HG03280 (cell line): ENCODE measurements around the gene CALY.
A peak's percentile ranks its signal among the peaks of the same experiment; 100 is the strongest.

Experiments used
- ATAC-seq: cut with Tn5 transposase; IDR thresholded peaks from one replicate; pipeline ENCODE4 v1.9.1; 2021; ENCODE audit warnings: mild to moderate bottlenecking, moderate library complexity; ENCODE audit not compliant: unreplicated experiment

Gene CALY

DNA sequence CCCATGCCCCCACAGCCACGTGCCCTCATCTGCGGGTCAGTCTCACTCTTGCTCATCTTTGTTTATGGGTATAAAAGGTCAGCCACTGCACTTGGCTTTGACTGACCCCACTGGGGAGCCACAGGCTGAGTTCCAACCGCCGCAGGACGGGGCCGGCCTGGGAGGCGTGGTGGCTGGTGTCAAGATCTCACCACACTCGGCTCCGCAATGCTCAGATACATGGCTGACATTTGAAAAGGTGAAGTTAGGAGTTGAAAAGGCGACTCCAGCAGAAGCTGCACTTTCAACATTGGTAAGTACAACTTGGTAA is 42.9 kb downstream of the CALY start:
- no peak for ATAC-seq

DNA sequence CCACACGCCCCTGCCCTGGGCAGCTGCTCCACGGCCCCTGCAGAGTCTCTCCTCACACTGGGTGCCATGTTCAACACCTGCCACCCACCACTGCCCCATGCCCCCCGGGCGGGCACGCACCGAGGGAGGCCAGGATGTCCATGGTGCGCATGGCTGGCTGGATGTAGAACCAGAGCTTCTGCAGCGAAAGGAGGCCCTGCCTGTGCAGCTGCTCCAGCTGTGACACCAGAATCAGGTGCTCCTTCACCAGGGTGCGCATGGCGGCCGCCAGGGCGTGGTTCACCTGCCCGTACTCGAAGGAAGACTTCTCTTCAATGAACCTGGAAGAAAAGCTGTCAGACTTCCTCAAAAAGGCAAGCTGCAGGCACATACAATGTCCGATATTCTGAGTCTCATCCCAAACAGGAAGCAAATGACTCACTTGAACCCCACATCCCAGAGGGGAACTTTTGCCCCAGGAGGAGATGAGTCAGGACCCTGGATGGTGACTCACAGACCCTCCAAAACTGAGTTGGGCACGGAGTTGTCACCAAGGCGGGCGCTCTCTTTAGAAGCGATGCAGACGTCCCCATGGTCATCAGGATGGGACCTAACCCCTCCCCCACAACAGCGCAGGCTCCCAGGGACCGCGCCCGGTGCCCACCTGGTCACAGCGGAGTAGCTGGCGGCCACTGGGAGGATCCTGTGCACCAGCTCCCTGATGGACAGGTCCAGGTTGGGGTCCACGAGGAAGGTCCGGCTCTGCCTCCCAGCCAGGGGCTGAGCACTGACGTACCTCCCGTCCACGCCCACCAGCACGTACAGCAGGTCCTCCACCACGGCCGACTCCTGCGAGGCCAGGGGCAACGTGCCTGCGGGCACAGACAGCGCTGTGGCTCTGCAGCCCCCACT is 43.5 kb downstream of the CALY start:
- ATAC-seq: no peak

DNA sequence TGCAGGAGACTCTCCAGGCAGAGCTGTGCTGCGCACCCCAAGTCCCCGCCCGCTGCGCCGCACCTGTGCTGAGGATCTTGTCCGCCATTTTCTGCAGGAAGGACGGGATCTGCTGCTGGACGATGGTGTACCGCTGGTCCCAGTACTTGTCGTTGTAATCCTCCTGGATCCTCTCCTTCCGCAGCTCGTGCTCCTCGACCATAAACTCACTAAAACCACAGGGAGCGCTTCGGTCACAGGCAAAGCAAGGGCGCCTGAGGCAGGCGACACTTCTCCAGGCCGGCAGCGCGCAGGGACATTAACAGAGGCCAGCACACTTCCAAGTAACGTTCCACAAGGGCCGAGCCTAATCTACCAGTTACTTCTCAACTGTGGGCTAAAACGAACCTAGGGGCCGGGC is 46.9 kb downstream of the CALY start:
- no peak for ATAC-seq

DNA sequence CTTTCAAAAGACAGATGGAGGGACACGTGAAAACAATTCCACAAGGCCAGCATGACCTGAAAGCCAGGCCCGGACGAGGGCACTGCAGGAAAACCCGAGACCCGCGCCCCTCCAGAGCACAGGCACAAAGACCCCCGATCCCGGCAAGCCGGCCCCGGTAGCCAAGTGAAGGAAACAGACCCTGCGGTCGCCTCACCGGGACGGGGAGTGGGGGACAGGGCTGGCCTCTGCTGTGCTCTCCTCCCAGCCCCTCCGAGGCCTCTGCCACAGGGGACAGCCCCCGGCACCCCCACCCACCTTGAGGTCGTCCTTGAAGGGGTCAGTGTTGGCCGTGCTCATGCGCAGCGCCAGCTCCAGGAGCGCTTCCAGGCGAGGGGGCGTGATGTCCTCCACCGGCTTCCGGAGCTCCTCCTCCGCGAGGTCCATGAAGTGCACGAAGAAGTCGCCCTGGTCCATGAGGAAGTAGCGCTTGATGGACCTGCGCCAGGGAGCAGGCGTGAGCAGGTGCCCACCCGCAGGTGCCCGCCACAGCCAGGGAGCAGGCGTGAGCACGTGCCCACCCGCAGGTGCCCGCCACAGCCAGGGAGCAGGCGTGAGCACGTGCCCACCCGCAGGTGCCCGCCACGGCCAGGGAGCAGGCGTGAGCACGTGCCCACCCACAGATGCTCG is 48.7 kb downstream of the CALY start:
- ATAC-seq: no peak

DNA sequence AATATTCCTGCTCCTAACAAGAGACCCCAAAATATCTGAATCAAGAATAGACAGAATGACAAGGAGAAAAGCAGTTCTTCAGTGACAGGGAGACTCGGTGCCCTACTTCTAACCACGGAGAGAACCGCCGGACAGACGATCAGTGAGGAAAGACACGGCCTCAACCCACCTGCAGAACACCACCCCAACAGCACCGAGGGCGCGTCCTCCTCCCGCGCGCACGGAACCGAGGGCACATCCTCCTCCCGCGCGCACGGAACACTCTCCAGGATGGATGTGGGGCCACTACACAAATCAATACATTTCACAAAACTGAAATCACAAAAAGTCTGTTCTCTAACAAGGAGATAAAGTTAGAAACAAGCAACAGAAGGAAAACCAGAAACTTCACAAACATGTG is 50.3 kb downstream of the CALY start:
- ATAC-seq: no peak

DNA sequence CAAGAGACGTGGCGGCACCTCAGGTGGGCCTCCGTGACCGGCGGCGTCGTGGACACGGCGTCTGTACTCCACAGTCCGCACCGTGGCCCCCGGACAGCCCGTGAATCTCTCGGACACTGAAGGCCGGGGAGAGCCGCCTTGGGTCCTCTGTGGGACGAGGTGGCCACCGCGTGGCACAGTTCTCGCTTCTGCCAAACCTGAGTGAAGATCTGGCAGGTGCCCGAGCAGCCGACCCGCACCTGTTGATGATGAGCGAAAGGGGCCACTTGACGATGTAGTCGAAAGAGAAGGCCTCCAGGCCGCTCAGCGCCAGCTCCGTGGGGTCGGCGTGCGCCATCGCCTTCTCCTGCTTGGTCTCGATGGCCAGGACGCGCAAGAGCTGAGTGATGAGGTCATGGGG is 51.5 kb downstream of the CALY start:
- ATAC-seq: no peak

DNA sequence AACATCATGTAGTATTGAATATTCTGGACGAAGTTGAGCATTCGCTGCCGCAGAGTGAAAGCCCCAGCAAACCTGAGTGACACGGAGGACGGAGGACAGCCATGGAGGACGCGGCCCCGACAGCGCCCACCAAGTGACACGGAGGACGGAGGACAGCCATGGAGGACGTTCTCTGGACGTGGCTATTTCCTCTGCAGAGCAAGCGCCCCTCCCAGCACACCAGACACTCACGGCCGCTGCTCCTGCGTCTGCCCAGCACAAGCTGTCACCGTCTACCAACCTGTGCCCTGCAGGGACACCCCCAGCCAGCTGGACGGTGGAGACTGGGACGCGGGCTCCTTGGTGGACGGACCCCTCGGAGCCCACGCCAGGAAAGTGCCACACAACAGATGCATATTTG is 52.8 kb downstream of the CALY start:
- ATAC-seq: no peak

DNA sequence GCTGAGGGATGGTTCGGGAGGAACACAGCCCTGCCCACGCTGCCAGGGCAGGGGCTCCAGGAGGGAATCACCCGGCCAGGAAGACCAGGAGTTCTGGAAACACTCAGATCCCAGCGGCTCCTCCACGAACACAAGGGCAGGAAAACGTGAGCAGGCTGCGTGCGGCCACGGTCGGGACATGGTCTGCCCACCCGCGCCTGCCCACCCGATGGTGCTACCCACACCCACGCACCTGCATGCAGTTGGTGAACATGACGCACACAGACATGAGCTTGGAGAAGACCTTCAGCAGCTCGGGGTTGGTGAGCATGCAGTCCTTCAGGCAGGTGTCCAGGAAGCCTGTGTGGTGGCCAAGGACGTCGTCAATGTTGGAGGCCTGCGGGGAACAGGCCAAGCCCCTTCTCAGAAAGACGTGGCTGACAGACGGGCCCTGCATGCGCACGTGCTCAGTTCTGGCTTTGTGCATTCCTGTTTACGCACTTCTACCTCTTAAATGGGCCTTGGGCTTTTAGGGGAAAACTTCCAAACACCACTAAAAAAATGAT is 53.8 kb downstream of the CALY start:
- no peak for ATAC-seq

DNA sequence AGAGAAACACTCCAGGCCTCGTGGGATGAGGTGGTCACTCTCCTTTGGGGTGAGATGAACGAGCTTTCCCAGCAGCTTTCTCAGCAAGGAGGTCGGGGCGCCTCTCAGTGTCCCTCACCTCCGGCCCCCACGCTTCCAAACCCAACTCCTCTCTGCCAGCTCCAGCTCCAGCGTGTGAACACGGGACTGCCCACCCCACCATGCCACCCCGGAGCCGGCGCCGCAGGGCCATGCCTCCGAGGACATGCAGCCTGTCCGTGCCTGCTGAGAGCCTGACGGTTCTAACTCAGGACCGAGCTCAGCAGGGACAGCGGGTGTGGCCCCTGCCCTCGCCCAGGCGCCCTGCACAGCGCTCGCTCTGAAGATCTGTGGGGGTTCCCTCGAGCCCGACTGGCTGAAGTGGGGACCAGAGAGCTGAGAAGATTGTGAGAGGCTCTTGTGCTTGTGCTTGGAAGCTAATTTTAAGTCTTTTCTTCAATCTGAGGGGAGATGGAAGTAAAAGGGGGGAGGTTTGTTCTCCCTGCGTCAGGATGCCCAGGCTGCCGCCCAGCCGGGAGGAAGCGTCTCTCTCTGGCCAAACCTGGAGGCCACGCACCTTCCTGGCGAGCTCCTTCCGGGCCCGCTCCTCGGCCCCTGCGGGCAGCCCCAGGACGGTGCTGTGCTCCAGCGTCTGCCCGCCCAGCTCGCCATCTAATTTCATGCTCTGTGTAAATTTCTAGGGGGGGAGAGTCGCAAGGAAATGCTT is 54.9 kb downstream of the CALY start:
- no peak for ATAC-seq

DNA sequence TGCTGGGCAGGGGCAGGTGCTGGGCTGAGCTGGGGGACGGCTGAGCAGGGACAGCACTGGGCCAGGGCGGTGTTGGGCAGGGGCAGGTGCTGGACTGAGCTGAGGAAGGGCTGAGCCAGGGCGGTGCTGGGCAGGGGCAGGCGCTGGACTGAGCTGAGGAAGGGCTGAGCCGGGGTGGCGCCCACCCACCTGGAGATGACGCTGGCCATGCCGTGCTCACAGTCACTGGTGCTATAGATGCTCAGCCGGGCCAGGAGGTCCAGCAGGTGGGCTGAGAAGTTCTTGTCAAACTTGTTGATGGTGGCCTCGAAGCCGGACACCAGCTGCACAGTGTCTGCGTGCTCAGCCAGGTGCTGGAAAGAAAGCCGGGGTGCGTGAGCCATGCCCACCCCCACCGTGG is 55.6 kb downstream of the CALY start:
- no peak for ATAC-seq

DNA sequence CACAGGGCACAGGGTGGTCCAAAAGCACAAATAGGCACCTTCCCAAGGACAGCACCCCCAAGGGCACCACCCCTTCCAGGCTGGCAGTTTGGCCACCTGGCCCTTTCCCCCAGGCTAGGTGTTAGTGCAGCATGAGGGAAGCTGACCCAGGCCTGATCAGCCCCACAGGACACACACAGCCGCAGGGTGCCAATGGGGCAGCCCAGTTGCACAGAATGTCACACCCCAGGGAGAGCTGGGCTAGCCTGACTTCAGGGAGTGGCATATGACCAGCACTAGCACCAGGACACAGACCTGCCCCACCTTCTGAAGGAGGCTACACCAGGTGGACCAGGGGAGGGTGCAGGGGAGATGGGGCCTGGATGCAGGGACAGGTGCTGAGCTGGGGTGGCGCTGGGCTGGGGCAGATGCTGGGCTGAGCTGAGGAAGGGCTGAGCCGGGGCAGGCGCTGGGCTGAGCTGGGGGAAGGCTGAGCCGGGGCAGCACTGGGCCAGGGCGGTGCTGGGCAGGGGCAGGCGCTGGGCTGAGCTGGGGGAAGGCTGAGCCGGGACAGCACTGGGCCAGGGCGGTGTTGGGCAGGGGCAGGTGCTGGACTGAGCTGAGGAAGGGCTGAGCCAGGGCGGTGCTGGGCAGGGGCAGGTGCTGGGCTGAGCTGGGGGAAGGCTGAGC is 56.2 kb downstream of the CALY start:
- no peak for ATAC-seq

DNA sequence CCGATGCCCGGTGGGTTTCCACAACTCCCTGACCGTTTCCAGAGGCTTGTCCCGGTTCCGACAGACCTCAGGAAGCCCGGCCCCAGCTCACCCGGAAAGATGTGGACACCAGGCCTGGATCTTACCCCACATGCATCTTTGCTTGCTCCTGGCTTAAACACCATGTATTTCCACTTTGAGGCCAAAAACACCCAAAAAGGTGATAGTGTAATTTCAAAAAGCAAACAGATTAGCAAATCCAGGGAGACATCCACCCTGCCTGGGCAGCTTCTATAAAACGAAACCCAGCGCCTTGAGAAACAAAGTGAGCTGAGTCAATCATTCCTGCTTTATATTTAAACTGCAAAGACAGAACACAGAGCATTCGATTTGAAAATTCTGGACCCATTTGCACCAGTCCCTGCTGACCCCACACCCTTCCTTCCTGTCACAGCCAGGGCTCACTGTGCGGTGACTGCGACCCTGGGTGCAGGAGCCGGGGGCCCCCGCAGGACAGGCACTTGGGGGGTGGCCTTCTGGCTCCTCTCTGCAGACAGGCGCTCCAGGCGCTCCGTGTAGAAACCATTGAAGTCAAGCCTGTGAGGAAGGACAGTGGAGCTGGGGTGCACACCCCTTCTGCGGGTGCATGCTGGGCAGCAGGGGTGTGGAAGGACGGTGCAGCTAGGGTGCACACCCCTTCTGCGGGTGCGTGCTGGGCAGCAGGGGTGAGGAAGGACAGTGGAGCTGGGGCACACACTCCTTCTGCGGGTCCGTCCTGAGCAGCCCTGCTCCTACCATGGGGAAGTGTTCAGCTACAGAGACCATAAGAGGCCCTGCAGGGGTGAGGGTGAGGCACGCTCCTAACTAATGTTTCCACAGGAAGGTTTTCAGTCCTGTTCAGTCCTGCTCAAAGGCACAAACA is 57.1 kb downstream of the CALY start:
- ATAC-seq: no peak

DNA sequence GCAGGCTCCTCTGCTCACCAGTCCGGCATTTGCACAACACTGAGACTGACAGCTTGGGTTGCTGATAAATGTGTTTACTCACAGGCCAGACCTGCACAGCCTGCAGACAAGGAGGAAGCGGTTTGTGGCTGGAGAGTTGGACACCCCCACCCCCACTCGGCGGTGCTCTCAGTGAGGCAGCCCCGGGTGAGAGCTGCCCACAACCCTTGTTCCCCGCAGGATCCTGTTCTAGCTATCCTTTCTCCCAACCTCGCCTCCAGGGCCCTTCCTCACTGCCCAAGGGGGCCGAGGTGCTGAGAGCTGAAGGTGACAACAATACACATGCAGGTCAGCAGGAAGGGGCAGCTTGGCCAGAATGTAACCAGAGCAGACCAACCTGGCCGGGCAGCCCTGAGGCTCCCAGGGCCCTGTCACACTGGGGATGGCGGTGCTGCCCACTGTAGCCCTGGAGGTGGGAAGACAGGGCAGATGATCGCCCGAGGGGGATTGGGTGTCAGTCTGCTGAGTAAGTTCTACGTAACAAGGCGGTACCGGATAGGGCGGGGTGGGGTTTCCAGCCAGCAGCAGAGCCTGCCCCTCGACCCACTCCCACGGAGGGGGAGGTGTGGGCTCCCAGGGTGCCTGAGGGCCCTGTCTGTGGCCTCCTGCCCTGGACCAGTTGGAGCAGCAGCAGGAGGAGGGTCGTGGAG is 58.0 kb downstream of the CALY start:
- peak; percentile 37 for ATAC-seq

DNA sequence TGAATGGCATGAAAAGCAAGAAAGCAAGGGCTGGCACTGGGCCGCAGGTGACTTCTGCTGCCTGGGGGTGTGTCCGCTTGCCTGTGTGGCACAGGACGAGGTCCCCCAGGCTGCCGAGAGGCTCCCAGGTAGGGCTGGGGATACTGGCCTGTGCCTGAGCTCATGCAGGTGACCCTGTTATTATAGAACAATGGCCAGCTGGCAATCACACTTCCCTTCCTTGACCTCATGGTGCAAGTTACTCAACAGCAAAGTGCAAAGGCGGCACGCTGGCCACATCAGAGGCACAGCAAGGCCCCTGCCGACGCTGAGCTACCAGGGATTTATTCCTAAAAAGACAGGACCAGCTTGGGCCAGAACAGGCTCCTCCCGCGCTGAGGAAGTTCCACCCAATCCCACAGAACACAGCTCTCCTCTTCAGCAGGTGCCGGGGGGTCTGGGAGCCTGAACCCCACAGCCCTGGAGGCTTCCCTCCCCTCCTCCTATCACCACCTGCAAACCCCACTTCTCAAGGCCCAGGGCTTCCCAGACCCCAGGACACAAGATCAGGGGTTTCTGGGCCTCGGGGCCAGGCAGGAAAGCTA is 58.6 kb downstream of the CALY start:
- no peak for ATAC-seq

DNA sequence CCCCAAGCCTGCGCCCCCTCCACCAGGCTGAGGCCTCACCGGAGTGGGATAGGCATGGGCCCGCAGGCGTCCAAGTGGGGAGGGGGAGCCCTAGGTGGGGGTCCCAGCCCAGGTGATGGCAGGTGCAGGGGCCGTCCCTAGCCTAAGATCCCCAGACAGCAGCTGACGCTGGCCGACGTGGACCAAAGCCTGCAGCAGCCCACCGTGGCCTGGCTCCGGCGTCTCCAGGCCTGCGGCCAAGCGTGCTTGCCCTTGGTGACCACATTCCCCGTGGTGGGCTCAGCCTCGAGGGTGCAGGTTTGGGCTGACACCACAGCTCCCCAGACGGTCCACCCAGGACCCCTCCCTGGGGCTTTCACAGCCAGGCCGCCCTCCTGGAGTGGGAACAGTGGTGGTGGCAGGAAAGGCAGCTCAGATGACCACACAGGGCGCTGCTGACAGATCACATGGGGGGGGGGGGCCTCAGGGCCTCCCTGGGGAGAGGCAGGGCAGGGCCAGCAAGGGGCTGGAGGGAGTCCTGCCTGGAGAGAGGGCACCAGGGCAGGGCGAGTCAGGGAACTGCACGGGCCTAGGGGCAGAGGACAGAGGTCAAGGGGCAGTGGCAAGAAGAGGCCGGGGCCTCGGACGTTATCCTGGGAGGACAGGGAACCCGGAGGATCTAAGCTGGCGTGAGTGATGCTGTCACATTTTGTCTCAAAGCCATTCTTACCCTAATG is 59.3 kb downstream of the CALY start:
- no peak for ATAC-seq

DNA sequence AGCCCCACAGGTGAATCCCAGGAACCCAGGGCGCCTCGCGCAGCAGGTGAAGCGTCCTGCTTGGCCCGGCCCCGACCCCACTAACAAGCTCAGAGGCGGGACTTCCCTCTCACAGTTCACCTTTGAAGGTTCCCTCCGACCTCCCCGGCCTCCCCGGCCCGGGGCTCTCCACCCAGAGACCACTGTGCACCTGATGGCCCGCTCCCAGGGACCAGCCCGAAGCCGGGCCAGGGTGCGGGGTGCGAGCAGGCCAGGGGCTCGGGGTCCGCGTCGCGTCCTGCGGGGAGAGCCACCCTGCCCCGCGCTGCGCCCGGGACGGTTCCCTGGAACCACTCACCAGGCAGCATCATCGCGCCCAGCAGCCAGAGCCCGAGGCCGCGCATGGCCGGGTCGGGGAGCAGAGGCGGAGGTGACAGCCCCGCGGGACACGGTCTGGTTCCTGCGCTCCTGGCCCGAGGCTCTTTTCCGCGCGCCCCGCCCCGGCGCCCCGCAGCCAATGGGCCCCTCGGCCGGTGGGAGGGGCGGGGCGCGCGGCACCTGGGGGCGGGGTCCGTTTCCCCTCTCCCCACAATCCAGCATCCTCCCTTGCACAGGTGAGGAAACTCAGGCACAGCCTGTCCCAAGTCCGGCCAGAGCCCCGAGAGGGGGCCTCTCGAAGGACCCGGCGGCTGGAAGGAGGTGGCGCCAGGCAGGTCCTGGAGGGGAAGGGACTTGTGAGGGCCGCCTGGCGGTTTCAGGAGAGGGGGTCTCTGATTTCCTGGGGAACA is 60.1 kb downstream of the CALY start, which contains the start of gene ADAM8:
ADAM8 (minus strand) TSS at position 434 of the 767 bp plus-strand sequence; CDS start at position 383, 51 bp downstream.
- ATAC-seq: peak; percentile 55

DNA sequence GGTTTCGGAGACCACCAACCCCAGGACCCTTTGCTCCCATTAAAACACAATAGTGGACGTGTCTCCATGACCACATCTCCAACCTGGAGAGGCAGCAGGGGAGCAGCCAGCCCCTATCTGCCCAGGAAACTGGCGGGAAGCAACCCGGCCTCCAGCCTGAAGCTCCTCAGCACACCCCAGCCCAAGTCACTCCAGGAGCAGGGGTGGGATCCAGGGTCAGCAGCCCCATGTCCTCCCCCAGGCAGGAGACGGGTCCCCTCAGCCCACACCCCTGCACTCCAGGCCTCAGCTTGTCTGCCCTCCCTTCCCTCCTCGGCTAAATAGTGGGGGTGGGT is 60.6 kb downstream of the CALY start:
- no peak for ATAC-seq

DNA sequence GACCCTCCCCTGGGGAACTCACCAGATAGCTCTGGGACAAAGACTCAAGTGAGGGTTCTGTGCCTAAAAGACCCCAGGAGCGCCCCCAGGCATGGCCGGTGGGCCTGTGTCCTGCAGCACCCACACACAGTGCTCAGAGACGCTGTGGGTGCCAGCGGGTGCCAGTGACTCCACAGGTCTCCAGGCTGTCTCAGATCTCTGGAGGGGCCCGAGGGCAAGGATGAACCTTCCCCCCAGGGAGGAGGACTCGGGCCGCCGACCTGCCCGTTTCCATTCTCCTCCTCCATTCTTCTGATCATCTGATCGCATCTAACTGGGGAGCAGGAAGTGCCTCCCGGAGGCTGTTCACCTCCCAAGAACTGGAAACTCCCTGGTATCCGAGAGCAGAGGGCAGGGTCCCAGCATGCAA is 61.0 kb downstream of the CALY start:
- ATAC-seq: peak; percentile 28
